NCI-H1694 treated with DMSO at 0.1 percent for 48 hours (cell line): ENCODE data around the gene ANKRD2.
A peak's percentile ranks its signal among the peaks of the same experiment; 100 is the strongest.

Experiments used
- DNase-seq: peaks from one replicate; lab custom pipeline; 2025; lab: John Stamatoyannopoulos, UW

Gene ANKRD2

DNA sequence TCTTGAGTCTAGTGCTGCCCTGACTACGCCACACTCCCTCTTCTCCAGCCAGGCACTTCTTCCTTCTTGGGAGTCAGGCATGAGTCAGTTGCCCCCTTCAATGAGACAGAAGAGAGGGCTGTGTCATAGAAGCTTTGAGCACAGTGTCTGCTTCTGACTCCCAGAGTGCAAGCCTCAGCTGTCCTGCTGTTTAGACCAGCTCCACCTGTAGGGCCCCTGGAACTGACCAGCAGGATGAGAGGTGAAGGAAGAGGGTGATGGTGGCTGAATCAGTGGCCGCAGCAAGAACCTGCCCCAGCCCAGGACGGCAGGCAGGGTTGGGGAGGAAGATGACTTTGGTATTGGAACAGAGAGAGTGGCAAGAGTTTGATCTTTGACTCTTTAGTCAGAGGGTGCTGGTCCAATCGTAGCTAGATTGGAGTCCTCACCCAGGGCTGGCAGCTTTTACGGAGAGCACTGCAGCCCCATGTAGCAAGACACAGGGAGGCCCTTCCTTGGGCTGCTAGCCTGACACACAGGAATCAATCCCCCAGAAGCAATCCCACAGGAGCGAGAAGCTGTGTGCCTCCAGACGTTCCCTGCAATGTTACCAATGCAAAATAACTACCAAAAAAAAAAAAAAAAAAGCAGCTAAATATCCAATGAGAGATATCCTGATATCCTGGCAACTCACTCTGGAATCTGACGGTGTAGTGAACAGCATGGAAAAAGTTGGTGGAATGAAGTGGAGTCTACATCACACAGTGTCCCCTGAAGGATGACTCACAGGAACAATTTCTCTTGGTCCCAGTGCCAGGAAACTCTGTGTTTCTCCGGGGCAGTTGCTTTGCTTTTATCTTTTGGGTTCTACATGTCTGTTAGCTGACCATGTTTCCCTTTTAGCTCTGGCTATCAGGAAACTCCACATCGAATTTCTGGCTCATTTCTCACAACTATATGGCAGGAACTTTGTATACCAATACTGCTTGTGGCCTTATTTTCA, 23.8 kb downstream of the ANKRD2 start:
- no peak for DNase-seq

DNA sequence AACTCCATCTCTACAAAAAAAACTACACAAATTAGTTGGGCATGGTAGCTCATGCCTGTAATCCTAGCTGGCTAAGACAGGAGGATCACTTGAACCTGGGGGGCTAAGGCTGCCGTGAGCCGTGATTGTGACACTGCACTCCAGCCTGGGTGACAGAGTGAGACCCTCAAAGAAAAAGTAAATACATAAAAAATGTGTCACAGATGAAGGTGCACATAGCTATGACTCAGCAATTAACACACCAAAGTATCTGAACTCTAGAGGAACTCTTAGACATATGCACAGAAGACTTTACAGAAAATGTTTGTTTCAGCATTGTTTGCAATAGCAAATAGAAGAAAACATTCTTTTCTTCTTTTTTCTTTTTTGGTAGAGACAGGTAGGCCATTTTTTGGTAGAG, 25.2 kb downstream of the ANKRD2 start:
- no peak for DNase-seq

DNA sequence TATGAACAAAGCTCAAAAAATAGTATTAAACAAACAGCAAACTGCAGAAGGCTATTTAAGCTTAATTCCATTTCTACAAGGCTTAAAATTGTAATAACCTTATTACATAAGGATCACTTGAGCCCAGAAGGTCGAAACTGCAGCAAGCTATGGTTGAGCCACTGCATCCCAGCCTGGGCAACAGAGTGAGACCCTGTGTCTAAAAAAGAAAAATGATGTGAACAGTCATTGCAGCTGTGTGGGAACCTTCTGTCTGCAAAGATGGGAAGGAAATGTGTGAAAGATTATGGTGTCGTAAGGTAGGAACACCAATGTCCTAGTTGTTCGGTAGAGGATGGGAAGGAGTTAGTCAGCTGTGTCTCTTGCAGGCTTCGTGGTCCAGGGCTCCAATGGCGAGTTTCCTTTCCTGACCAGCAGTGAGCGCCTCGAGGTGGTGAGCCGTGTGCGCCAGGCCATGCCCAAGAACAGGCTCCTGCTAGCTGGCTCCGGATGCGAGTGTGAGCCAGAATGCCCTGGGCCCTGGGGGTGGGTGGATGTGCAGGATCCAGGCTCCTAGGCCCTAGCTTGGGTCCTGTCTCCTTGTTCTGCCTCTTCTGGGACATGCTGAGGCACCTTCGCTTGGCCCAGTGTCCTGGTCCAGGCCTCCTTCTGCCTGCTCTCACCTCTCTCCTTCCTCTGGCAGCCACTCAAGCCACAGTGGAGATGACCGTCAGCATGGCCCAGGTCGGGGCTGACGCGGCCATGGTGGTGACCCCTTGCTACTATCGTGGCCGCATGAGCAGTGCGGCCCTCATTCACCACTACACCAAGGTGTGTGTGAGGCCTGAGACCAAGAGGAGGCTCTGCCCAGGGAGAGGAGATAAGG, 26.1 kb downstream of the ANKRD2 start:
- DNase-seq = no peak

DNA sequence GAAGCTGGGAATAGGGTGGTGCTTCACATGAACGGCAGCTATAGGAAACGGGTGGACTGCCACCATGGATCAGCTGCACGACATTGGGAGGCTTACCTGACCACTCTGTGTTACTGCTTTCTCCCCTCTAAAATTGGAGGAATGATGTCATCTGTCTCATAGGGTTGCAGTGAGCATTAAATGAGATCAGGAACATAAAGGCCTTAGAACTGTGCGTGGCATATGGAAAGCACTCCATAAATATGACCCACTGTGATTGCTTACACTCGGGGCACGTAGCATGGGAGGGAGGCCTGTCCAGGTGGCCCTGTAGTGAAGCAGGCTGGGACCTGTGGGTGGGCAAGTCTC, 26.7 kb downstream of the ANKRD2 start:
- no peak for DNase-seq

- no peak for DNase-seq
These were observed 28.0 kb downstream of the ANKRD2 start for GRCh38 chr10:97600616-97601015.

GRCh38 chr10:97601268-97602215, 29.0 kb downstream of the ANKRD2 start:
- DNase-seq = no peak

DNA sequence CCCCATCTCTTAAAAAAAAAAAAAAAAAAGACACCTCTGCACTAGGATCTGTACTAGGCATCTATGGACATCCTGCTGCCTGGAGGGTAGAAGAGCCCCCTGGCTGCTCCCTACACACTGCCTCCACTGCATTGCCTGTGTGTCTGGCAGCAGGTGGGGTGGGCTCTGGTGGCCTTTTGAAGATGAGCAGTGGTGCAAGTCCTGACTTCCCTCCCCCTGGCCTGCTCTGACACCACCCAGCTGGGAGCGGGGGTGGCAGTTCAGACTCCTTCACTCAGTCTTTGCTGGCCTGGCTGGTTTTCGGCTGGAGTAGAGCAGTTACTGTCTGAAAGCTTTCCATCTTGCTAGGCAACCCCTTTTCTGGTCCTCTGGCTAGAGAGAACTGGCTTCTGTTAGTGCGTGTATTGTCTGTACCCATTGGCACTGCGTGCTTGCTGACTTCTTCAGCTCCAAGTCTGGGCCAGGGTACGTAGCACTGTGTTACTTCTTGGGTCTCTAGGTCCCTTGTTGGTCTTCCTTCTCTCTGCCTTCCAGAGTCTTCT, 34.6 kb downstream of the ANKRD2 start:
- no peak for DNase-seq

GRCh38 chr10:97608991-97609561, 36.5 kb downstream of the ANKRD2 start:
- DNase-seq = no peak

DNA sequence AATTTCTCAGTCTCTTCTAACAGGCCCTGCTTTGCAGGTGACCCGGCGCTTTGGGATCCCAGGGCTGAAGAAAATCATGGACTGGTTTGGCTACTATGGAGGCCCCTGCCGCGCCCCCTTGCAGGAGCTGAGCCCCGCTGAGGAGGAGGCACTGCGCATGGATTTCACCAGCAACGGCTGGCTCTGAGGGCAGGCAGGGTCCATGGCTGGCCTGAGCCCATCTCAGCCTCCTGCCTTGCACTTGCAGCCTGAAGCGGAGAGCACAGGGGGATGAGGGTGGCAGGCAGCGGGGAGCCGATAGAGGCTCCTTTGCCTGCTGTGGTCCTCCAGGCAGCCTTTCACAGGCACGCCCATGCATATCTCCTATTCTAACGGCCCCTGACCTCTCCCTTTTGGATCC, 38.9 kb downstream of the ANKRD2 start:
- no peak for DNase-seq

GRCh38 chr10:97612386-97612785, 39.8 kb downstream of the ANKRD2 start:
- DNase-seq = peak; percentile 36

DNA sequence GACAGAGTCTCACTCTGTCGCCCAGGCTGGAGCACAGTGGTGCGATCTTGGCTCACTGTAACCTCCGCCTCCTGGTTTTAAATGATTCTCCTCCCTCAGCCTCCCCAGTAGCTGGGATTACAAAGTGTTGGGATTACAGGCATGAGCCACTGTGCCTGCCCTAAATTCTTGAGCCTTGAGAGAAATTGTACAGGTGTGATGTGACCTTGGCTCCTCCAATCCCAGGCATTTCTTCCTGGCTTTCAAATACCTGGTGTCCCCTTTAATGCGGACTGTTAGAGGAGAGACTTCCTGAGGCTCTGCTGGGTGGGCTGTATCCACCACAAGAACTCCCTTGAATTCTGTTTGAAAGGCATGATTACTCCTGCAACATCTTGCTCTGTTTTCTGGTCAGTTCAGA, 45.7 kb downstream of the ANKRD2 start:
- DNase-seq = no peak

GRCh38 chr10:97618733-97619132, 46.2 kb downstream of the ANKRD2 start:
- DNase-seq = no peak

GRCh38 chr10:97623277-97623676, 50.7 kb downstream of the ANKRD2 start:
- DNase-seq = no peak

GRCh38 chr10:97627731-97628130, 55.2 kb downstream of the ANKRD2 start:
- DNase-seq = no peak

GRCh38 chr10:97628228-97628627, 55.6 kb downstream of the ANKRD2 start:
- no peak for DNase-seq

DNA sequence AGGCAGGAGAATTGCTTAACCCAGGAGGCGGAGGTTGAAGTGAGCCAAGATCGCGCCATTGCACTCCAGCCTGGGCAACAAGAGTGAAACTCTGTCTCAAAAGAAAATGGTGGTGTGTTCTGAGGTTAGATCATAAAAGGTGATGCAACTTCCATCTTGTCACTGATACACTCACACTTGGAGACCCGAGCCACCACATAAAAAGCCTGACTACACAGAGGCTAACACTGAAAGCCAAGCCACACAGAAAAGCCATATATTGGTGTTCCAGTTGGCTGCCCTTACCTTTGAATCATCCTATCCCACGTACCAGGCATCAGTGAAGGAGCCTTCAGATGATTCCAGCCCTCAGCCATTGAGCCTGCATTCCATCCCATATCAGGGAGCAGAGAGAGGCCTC, 56.7 kb downstream of the ANKRD2 start:
- no peak for DNase-seq

DNA sequence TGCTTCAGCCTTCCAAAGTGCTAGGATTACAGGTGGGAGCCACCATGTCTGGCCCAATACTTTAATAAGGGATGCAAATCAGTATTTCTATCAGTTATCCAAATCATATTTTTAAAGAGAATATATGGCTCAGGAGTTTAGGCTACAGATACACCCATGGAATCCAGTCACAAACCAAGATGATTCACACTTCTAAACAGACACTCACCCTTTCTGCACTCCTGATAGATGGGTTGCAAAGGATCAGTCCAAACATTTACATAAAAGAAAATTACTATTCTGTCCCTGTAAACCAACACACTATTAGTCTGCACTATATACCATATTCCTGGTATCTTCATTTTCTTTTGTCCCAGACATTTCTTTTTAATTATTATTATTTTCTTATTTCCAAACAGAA, 58.5 kb downstream of the ANKRD2 start:
- no peak for DNase-seq

GRCh38 chr10:97632949-97633884, 60.6 kb downstream of the ANKRD2 start, which contains the start of gene MORN4:
MORN4 (minus strand) TSS chr10:97633500; CDS start chr10:97619653, 13,847 bp downstream.
- peak; percentile 56 for DNase-seq
